B cell (primary cell): ENCODE data around the gene ZNF440. TPM values are rescaled to one million over a fixed set of nuclear protein-coding genes. Genes with fewer than 3 reads are reported as not detected.
"Not testable (repeated sequence)": the region's sequence is repeated elsewhere in the genome, so short reads cannot be mapped to it uniquely, and the experiment has no call there.

Experiments
- ATAC-seq: fragments of 200-7000 bp; cut with Tn5 transposase; one replicate; pipeline ENCODE4 v1.10.0; 2021; ENCODE audit warnings: low read depth, mild to moderate bottlenecking, moderate number of reproducible peaks, moderate library complexity
- CTCF ChIA-PET: fragments of 350-600 bp; sonication (Branson Sonifier 250); formaldehyde crosslinking; loops from one replicate; lab custom pipeline; 2021; ENCODE audit warnings: antibody characterized with exemption, inconsistent platforms; lab: Charles Lee
- POLR2A ChIA-PET: fragments of 350-600 bp; sonication (Branson Sonifier 250); formaldehyde crosslinking; loops from one replicate; lab custom pipeline; 2021; ENCODE audit warnings: antibody characterized with exemption; lab: Charles Lee
- DNase-seq: peaks from one replicate; pipeline ENCODE4 v3.0.0; 2013
- H2AFZ ChIP-seq: 2 replicates; pipeline ENCODE4 v1.6.1; 2012; ENCODE audit warnings: mild to moderate bottlenecking, low read depth, low read length; ENCODE audit not compliant: insufficient read depth, poor library complexity, severe bottlenecking
- H3K27ac ChIP-seq, 2 donors: 1 replicate in 1 of 2; 2 replicates in 1 of 2; pipeline ENCODE4 v1.5.1; 2012 to 2013; ENCODE audit warnings: low read length in 2 of 2, mild to moderate bottlenecking in 2 of 2, moderate library complexity in 1 of 2
- H3K27me3 ChIP-seq, 4 experiments: fragments of 200-600 bp in 1 of 4; sonication (generic) in 1 of 4; replicated peaks in 1 of 4; 1 replicate in 2 of 4; 2 replicates in 2 of 4; pipeline versions ENCODE4 v1.6.1 to v1.7.0; 2013 to 2016; ENCODE audit warnings: low read length in 3 of 4, mild to moderate bottlenecking in 2 of 4, mixed read lengths in 1 of 4, moderate library complexity in 1 of 4; ENCODE audit not compliant: insufficient read depth in 4 of 4, control insufficient read depth in 3 of 4; ENCODE audit errors: control extremely low read depth in 1 of 4
- H3K36me3 ChIP-seq, 2 experiments: replicated peaks in 1 of 2; 1 replicate in 1 of 2; 2 replicates in 1 of 2; pipeline versions ENCODE4 v1.6.1 to v1.7.1; 2013; ENCODE audit warnings: low read length in 1 of 2; ENCODE audit not compliant: insufficient read depth in 2 of 2, control insufficient read depth in 1 of 2; ENCODE audit errors: control extremely low read depth in 1 of 2, extremely low read depth in 1 of 2
- H3K4me1 ChIP-seq, 2 donors: fragments of 200-600 bp in 1 of 2; sonication (generic) in 1 of 2; 1 replicate in 1 of 2; 2 replicates in 1 of 2; pipeline versions ENCODE4 v1.5.1 to v1.6.1; 2013 to 2017; ENCODE audit warnings: low read length in 2 of 2; ENCODE audit not compliant: control insufficient read depth in 2 of 2, insufficient read depth in 2 of 2
- H3K4me2 ChIP-seq: replicated peaks from 2 replicates; pipeline ENCODE3; 2012; ENCODE audit warnings: mild to moderate bottlenecking, low read depth, low read length; ENCODE audit not compliant: poor library complexity, severe bottlenecking
- H3K4me3 ChIP-seq, 5 experiments: fragments of 200-600 bp in 1 of 5; sonication (generic) in 1 of 5; 1 replicate in 3 of 5; 2 replicates in 2 of 5; pipeline versions ENCODE4 v1.5.1 to v1.7.0; 2011 to 2016; ENCODE audit warnings: low read length in 4 of 5, mild to moderate bottlenecking in 4 of 5, low read depth in 2 of 5, control low read depth in 1 of 5, moderate library complexity in 1 of 5; ENCODE audit not compliant: insufficient read depth in 1 of 5; ENCODE audit errors: control extremely low read depth in 1 of 5, extremely low read depth in 1 of 5
- H3K79me2 ChIP-seq: fragments of 200-600 bp; sonication (generic); one replicate; pipeline ENCODE4 v1.6.0; 2016; ENCODE audit warnings: low read length; ENCODE audit not compliant: control insufficient read depth, insufficient read depth
- H3K9ac ChIP-seq: fragments of 200-600 bp; sonication (generic); 2 replicates; pipeline ENCODE4 v1.6.1; 2017; ENCODE audit warnings: mild to moderate bottlenecking, low read length, moderate library complexity
- H3K9me3 ChIP-seq, 3 donors: one replicate each; pipeline versions ENCODE4 v1.6.1 to v1.7.1; 2013; ENCODE audit warnings: low read length in 2 of 3; ENCODE audit not compliant: control insufficient read depth in 2 of 3, insufficient read depth in 1 of 3; ENCODE audit errors: control extremely low read depth in 1 of 3
- H4K20me1 ChIP-seq: 2 replicates; pipeline ENCODE4 v1.6.0; 2012; ENCODE audit warnings: mild to moderate bottlenecking, low read length; ENCODE audit not compliant: insufficient read depth, control insufficient read depth, poor library complexity, severe bottlenecking
- H3K27ac Mint-ChIP-seq: one replicate; pipeline ENCODE4 v1.8.0; 2021; ENCODE audit warnings: mixed read lengths
- H3K27me3 Mint-ChIP-seq: one replicate; pipeline ENCODE4 v1.8.0; 2021; ENCODE audit warnings: mixed read lengths
- H3K4me1 Mint-ChIP-seq: one replicate; pipeline ENCODE4 v1.8.0; 2021; ENCODE audit warnings: mixed read lengths
- H3K4me3 Mint-ChIP-seq: one replicate; pipeline ENCODE4 v1.8.0; 2021; ENCODE audit warnings: mixed read lengths
- H3K9me3 Mint-ChIP-seq: one replicate; pipeline ENCODE4 v1.8.0; 2022; ENCODE audit warnings: mixed read lengths; ENCODE audit not compliant: insufficient read depth
- CTCF ChIP-seq: fragments of 200-600 bp; IDR thresholded peaks from one replicate; pipeline ENCODE4 v1.8.0; 2022; ENCODE audit warnings: antibody characterized with exemption, mild to moderate bottlenecking
- EZH2 ChIP-seq: IDR thresholded peaks from 2 replicates; pipeline ENCODE4 v1.6.1; 2012; ENCODE audit warnings: borderline replicate concordance, low read depth, mild to moderate bottlenecking, moderate library complexity, low read length; ENCODE audit not compliant: insufficient read depth, poor library complexity, severe bottlenecking
- WGBS: methylation state at CpG from one replicate; pipeline ENCODE4 v1.1.5; 2013; ENCODE audit warnings: missing lambda C conversion rate; ENCODE audit not compliant: insufficient coverage; 5-methylcytosine and 5-hydroxymethylcytosine counted together
- intact Hi-C: fragments of 100-400 bp; cut with micrococcal nuclease; formaldehyde crosslinking; loops from one replicate; pipeline ENCODE4 v1.10.0; 2022
- polyA plus RNA-seq: library from polyadenylated mRNA; depleted of rRNA; stranded (reverse); fragments of >200 nt; gene quantifications from 2 replicates; pipeline ENCODE4 v1.2.3, GENCODE V29; 2012
- total RNA-seq, 2 donors: library from RNA; stranded (reverse); fragments of 120-200 nt in 1 of 2; gene quantifications; 1 replicate in 1 of 2; 2 replicates in 1 of 2; pipeline versions ENCODE4 v1.2.3 to v1.2.4, GENCODE V29; 2013 to 2022

Gene ZNF440
- total and polyA plus RNA-seq, 2 donors (not counting 1 experiment from before 2014, with no cell fraction given): 3.4 to 22.4 TPM

- Histone ChIP-seq H4K20me1 (no peaks in the 10 kb centered on the region), H3K27me3 (no peaks in the 10 kb centered on the region), H2AFZ (no peak overlapping the region), H3K4me3 (no peak overlapping the region), H3K4me1 (no peaks in the 10 kb centered on the region), H3K9me3 (peaks cover 5 to 35% (median 20%) of the 10 kb centered on the region in 3 donors), H3K79me2 (peaks cover 5% of the 10 kb centered on the region), H3K36me3 (peaks cover 4 to 29% of the 10 kb centered on the region in 2 experiments), H3K4me2 (no peak overlapping the region), H3K9ac (no peak overlapping the region), H3K27ac (no peak overlapping the region)
- CTCF ChIA-PET: interaction anchor here (0.7 kb wide), 1 partner anchor 14 kb away, joined by 3 read pairs; the partner anchor contains the start of gene ZNF439
- DNase-seq: no peak
- POLR2A ChIA-PET: no interaction called here
- no peak for TF ChIP-seq EZH2
- no peak for TF ChIP-seq CTCF
- no peak overlapping the region for H3K27ac Mint-ChIP-seq
- H3K9me3 Mint-ChIP-seq: peaks cover 13% of the 10 kb centered on the region
- no peaks in the 10 kb centered on the region for H3K27me3 Mint-ChIP-seq
- WGBS: no CpG with 5 or more reads among the region's 2 CpGs
- H3K4me1 Mint-ChIP-seq: peaks cover 5% of the 10 kb centered on the region
- ATAC-seq: no peak
- intact Hi-C loops: no loop called here
- H3K4me3 Mint-ChIP-seq: no peak overlapping the region
Observed at GRCh38 chr19:11833541-11833940, 19.5 kb downstream of the ZNF440 start.

GRCh38 chr19:11835626-11836066 lies 21.6 kb downstream of the ZNF440 start:
- H3K9ac ChIP-seq, H3K4me3 ChIP-seq, H4K20me1 ChIP-seq, CTCF ChIA-PET, H3K27me3 Mint-ChIP-seq, H3K27me3 ChIP-seq, H3K4me3 Mint-ChIP-seq, H3K4me1 ChIP-seq, POLR2A ChIA-PET, H3K9me3 Mint-ChIP-seq, H3K79me2 ChIP-seq, H3K27ac Mint-ChIP-seq, H3K27ac ChIP-seq, H2AFZ ChIP-seq, H3K4me2 ChIP-seq, intact Hi-C loops, H3K4me1 Mint-ChIP-seq, ATAC-seq, DNase-seq: not testable (repeated sequence)
- 100% methylated on average over 1 of the region's 2 CpGs for WGBS
- Histone ChIP-seq H3K36me3 (peaks cover 4 to 26% of the 10 kb centered on the region in 2 experiments), H3K9me3 (peaks cover 5 to 35% (median 10%) of the 10 kb centered on the region in 3 donors)
